HepG2 (cell line): Measurements from ENCODE around the gene MACROD2. TPM values are rescaled to one million over a fixed set of nuclear protein-coding genes. Genes with fewer than 3 reads are reported as not detected.

Experiments
- ETV6 ChIP-seq: sonication (generic); formaldehyde crosslinking; conservative IDR thresholded peaks from 2 replicates; pipeline ENCODE4 v1.4.0; 2020; ENCODE audit warnings: missing genetic modification reagents
- HMG20A ChIP-seq: IDR thresholded peaks from 2 replicates; pipeline ENCODE4 v1.6.1; 2016; ENCODE audit warnings: borderline replicate concordance
- KLF12 ChIP-seq: sonication (generic); formaldehyde crosslinking; IDR thresholded peaks from 2 replicates; pipeline ENCODE4 v1.4.0; 2020; ENCODE audit warnings: missing genetic modification reagents, borderline replicate concordance
- LCORL ChIP-seq, 2 experiments: fragments of 450-650 bp in 1 of 2; sonication (generic) in 1 of 2; formaldehyde crosslinking in 1 of 2; IDR thresholded peaks; 2 replicates each; pipeline versions ENCODE4 v1.5.0 to v1.6.1; 2017 to 2020; ENCODE audit warnings: antibody characterized with exemption in 1 of 2, missing genetic modification reagents in 1 of 2
- MBD4 ChIP-seq: IDR thresholded peaks from 2 replicates; pipeline ENCODE4 v1.6.1; 2012; ENCODE audit warnings: low read length, inconsistent platforms, borderline replicate concordance
- PLRG1 ChIP-seq: fragments of 450-650 bp; conservative IDR thresholded peaks from 2 replicates; pipeline ENCODE4 v1.6.1; 2016
- POLR2AphosphoS2 ChIP-seq: IDR thresholded peaks from 2 replicates; pipeline ENCODE4 v1.6.1; 2011; ENCODE audit warnings: low read depth, low read length, improper control_type of control experiment
- PPARG ChIP-seq: conservative IDR thresholded peaks from 2 replicates; pipeline ENCODE4 v1.6.1; 2016; ENCODE audit warnings: missing biosample characterization, missing genetic modification reagents
- RARA ChIP-seq: IDR thresholded peaks from 2 replicates; pipeline ENCODE4 v1.6.1; 2016; ENCODE audit warnings: missing genetic modification reagents, missing compliant biosample characterization
- SALL2 ChIP-seq: sonication (generic); formaldehyde crosslinking; IDR thresholded peaks from 2 replicates; pipeline ENCODE4 v1.8.1; 2023; ENCODE audit warnings: mild to moderate bottlenecking, missing genetic modification reagents, inconsistent platforms
- SRF ChIP-seq: IDR thresholded peaks from 2 replicates; pipeline ENCODE4 v1.6.1; 2011; ENCODE audit warnings: mild to moderate bottlenecking, low read depth, low read length, moderate library complexity
- TCF7L2 ChIP-seq: IDR thresholded peaks from 2 replicates; pipeline ENCODE4 v1.6.1; 2011; ENCODE audit warnings: mild to moderate bottlenecking, low read depth, low read length, moderate library complexity
- TMF1 ChIP-seq: sonication (generic); formaldehyde crosslinking; IDR thresholded peaks from 2 replicates; pipeline ENCODE4 v1.8.1; 2022; ENCODE audit warnings: low read depth, missing genetic modification reagents
- ZBTB7A ChIP-seq: sonication (generic); formaldehyde crosslinking; IDR thresholded peaks from 2 replicates; pipeline ENCODE4 v1.8.0; 2022; ENCODE audit warnings: mild to moderate bottlenecking, missing genetic modification reagents
- ZNF44 ChIP-seq: sonication (generic); formaldehyde crosslinking; IDR thresholded peaks from 2 replicates; pipeline ENCODE4 v1.5.1; 2020; ENCODE audit warnings: mild to moderate bottlenecking, missing genetic modification reagents
- ZNF460 ChIP-seq: sonication (generic); formaldehyde crosslinking; IDR thresholded peaks from 2 replicates; pipeline ENCODE4 v1.5.1; 2020; ENCODE audit warnings: missing genetic modification reagents, mild to moderate bottlenecking, borderline replicate concordance
- ZSCAN12 ChIP-seq: sonication (generic); formaldehyde crosslinking; IDR thresholded peaks from 2 replicates; pipeline ENCODE4 v1.9.0; 2021; ENCODE audit warnings: mild to moderate bottlenecking, missing genetic modification reagents
- ZSCAN31 ChIP-seq: sonication (generic); formaldehyde crosslinking; IDR thresholded peaks from 2 replicates; pipeline ENCODE4 v1.5.0; 2020; ENCODE audit warnings: low read depth, mild to moderate bottlenecking, missing genetic modification reagents
- polyA plus RNA-seq, 8 experiments: library from polyadenylated mRNA; depleted of rRNA in 3 of 8; stranded (reverse) in 7 of 8; unstranded in 1 of 8; fragments of >200 nt; fragmentation: Illumina TruSeq in 4 of 8; extraction: Trizol in 4 of 8; gene quantifications; 2 replicates each; pipeline versions ENCODE4 v1.2.1 to v1.2.3, GENCODE V29; 2011 to 2016; ENCODE audit warnings: low read depth in 4 of 8, missing spikeins in 1 of 8, mixed read lengths in 1 of 8; ENCODE audit not compliant: insufficient read depth in 1 of 8
- total RNA-seq, 5 experiments: library from RNA; depleted of rRNA; stranded (reverse); fragments of >200 nt; fragmentation: Illumina TruSeq; extraction: Trizol; gene quantifications; 2 replicates each; pipeline ENCODE4 v1.2.3, GENCODE V29; 2016; ENCODE audit warnings: low read depth in 1 of 5
- TF ChIP-seq, protein P1 (sequence below): IDR thresholded peaks from 2 replicates; pipeline ENCODE4 v1.6.1; 2016; ENCODE audit warnings: low read depth, missing genetic modification reagents, missing compliant biosample characterization
- TF ChIP-seq, protein P2 (sequence below): sonication (generic); formaldehyde crosslinking; IDR thresholded peaks from 2 replicates; pipeline ENCODE4 v1.8.1; 2022; ENCODE audit warnings: mild to moderate bottlenecking, missing genetic modification reagents
- TF ChIP-seq, protein P3 (sequence below), 2 experiments: fragments of 450-650 bp in 1 of 2; sonication (generic) in 1 of 2; formaldehyde crosslinking; IDR thresholded peaks; 2 replicates each; pipeline versions ENCODE4 v1.5.0 to v1.8.0; 2020 to 2022; ENCODE audit warnings: mild to moderate bottlenecking in 1 of 2, missing genetic modification reagents in 1 of 2
- TF ChIP-seq, protein P4 (sequence below): IDR thresholded peaks from 2 replicates; pipeline ENCODE4 v1.6.1; 2018; ENCODE audit warnings: missing genetic modification reagents
- TF ChIP-seq, protein P5 (sequence below): sonication (generic); formaldehyde crosslinking; IDR thresholded peaks from 2 replicates; pipeline ENCODE4 v1.4.0; 2020; ENCODE audit warnings: missing genetic modification reagents

MACROD2 gene
- total and polyA plus RNA-seq, 2 of the 13 experiments (the other 11 are each of a cell fraction or from before 2014, with no cell fraction given), result 0.13 to 0.51 TPM

DNA sequence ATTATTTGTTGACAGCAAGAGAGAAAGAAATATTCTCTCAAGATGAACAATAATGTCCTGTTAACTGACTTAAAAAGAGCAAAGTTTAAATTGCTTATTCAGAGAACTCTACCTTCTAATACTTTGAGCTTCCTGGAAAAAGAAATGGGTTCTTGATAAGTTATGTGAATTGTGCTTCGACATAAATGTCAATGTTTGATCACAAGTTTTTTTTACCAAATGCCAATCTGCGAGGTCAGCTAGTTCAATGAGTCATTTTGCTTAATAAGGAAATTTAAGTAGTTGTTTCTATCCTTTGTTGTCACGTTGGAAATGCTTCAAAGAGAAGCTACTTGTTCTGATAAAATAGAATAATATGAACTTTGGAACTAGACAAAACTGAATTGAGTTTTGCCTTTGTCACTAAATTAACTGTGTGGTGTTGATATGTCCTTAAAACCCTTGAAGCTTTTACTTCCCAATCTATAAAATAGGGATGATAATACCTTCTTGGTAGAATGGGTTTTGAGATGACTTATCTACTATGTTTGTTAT is 984.2 kb downstream of the MACROD2 start (continued):
- no peak for TF ChIP-seq KLF12
- 0 out of 2 replicates have a peak, but pooled peaks have one; percentile 44 for TF ChIP-seq LCORL (IDR thresholded peaks at IDR 0.05)
- no peak for TF ChIP-seq LCORL (CRISPR knock-in tag; IDR thresholded peaks at IDR 0.05)
- TF ChIP-seq, protein P1, sequence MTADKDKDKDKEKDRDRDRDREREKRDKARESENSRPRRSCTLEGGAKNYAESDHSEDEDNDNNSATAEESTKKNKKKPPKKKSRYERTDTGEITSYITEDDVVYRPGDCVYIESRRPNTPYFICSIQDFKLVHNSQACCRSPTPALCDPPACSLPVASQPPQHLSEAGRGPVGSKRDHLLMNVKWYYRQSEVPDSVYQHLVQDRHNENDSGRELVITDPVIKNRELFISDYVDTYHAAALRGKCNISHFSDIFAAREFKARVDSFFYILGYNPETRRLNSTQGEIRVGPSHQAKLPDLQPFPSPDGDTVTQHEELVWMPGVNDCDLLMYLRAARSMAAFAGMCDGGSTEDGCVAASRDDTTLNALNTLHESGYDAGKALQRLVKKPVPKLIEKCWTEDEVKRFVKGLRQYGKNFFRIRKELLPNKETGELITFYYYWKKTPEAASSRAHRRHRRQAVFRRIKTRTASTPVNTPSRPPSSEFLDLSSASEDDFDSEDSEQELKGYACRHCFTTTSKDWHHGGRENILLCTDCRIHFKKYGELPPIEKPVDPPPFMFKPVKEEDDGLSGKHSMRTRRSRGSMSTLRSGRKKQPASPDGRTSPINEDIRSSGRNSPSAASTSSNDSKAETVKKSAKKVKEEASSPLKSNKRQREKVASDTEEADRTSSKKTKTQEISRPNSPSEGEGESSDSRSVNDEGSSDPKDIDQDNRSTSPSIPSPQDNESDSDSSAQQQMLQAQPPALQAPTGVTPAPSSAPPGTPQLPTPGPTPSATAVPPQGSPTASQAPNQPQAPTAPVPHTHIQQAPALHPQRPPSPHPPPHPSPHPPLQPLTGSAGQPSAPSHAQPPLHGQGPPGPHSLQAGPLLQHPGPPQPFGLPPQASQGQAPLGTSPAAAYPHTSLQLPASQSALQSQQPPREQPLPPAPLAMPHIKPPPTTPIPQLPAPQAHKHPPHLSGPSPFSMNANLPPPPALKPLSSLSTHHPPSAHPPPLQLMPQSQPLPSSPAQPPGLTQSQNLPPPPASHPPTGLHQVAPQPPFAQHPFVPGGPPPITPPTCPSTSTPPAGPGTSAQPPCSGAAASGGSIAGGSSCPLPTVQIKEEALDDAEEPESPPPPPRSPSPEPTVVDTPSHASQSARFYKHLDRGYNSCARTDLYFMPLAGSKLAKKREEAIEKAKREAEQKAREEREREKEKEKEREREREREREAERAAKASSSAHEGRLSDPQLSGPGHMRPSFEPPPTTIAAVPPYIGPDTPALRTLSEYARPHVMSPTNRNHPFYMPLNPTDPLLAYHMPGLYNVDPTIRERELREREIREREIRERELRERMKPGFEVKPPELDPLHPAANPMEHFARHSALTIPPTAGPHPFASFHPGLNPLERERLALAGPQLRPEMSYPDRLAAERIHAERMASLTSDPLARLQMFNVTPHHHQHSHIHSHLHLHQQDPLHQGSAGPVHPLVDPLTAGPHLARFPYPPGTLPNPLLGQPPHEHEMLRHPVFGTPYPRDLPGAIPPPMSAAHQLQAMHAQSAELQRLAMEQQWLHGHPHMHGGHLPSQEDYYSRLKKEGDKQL (CRISPR knock-in tag), result peak; percentile 78; the same call in 1 of the 2 replicates
- no peak for TF ChIP-seq SALL2 (CRISPR knock-in tag)
- peak; percentile 95 for TF ChIP-seq HMG20A (CRISPR knock-in tag)
- TF ChIP-seq SRF, result peak; percentile 96
- no peak for TF ChIP-seq ZSCAN31
- TF ChIP-seq PPARG (CRISPR knock-in tag), result peak; percentile 87
- no peak for TF ChIP-seq TMF1 (CRISPR knock-in tag)
- TF ChIP-seq, protein P2, sequence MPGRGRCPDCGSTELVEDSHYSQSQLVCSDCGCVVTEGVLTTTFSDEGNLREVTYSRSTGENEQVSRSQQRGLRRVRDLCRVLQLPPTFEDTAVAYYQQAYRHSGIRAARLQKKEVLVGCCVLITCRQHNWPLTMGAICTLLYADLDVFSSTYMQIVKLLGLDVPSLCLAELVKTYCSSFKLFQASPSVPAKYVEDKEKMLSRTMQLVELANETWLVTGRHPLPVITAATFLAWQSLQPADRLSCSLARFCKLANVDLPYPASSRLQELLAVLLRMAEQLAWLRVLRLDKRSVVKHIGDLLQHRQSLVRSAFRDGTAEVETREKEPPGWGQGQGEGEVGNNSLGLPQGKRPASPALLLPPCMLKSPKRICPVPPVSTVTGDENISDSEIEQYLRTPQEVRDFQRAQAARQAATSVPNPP (CRISPR knock-in tag), result no peak
- TF ChIP-seq POLR2AphosphoS2, result no peak
- no peak for TF ChIP-seq ZNF44 (CRISPR knock-in tag)
- TF ChIP-seq MBD4, result peak; percentile 61; the same call in 1 of the 2 replicates
- no peak for TF ChIP-seq PLRG1
- no peak for TF ChIP-seq ZNF460
- TF ChIP-seq, protein P3, sequence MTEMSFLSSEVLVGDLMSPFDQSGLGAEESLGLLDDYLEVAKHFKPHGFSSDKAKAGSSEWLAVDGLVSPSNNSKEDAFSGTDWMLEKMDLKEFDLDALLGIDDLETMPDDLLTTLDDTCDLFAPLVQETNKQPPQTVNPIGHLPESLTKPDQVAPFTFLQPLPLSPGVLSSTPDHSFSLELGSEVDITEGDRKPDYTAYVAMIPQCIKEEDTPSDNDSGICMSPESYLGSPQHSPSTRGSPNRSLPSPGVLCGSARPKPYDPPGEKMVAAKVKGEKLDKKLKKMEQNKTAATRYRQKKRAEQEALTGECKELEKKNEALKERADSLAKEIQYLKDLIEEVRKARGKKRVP (CRISPR knock-in tag; IDR thresholded peaks at IDR 0.05), result peak in 1 of 2 experiments; percentile 82; a peak in 2 of 4 replicates
- TF ChIP-seq ZSCAN12 (CRISPR knock-in tag), result no peak
- TF ChIP-seq ZBTB7A (CRISPR knock-in tag), result no peak
- TF ChIP-seq RARA (CRISPR knock-in tag), result peak; percentile 96
- TF ChIP-seq, protein P4, sequence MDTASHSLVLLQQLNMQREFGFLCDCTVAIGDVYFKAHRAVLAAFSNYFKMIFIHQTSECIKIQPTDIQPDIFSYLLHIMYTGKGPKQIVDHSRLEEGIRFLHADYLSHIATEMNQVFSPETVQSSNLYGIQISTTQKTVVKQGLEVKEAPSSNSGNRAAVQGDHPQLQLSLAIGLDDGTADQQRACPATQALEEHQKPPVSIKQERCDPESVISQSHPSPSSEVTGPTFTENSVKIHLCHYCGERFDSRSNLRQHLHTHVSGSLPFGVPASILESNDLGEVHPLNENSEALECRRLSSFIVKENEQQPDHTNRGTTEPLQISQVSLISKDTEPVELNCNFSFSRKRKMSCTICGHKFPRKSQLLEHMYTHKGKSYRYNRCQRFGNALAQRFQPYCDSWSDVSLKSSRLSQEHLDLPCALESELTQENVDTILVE (CRISPR knock-in tag), result no peak
- TF ChIP-seq, protein P5, sequence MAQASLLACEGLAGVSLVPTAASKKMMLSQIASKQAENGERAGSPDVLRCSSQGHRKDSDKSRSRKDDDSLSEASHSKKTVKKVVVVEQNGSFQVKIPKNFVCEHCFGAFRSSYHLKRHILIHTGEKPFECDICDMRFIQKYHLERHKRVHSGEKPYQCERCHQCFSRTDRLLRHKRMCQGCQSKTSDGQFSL, result no peak
- peak; percentile 85 for TF ChIP-seq TCF7L2
- no peak for TF ChIP-seq ETV6 (CRISPR knock-in tag)
